ENCODE data around the gene YWHAQ.

The YWHAQ gene

GRCh38 chr2:9655441-9656269 is 24.9 kb upstream of the YWHAQ start:
- peak; percentile 51 for DNase-seq (ENCODE audit: low read depth)

GRCh38 chr2:9654452-9655100 is 23.8 kb upstream of the YWHAQ start:
- DNase-seq (ENCODE audit: low read depth) = no peak

GRCh38 chr2:9653485-9654271 is 22.9 kb upstream of the YWHAQ start:
- DNase-seq (ENCODE audit: low read depth) = no peak

GRCh38 chr2:9652898-9653479 is 22.2 kb upstream of the YWHAQ start:
- no peak for DNase-seq (ENCODE audit: low read depth)

GRCh38 chr2:9652267-9652666 is 21.5 kb upstream of the YWHAQ start:
- DNase-seq (ENCODE audit: low read depth) = no peak

- DNase-seq (ENCODE audit: low read depth) = no peak
Measured at GRCh38 chr2:9650119-9650821, 19.5 kb upstream of the YWHAQ start.

- DNase-seq (ENCODE audit: low read depth) = no peak
Measured at GRCh38 chr2:9649261-9649660, 18.5 kb upstream of the YWHAQ start.

GRCh38 chr2:9648821-9649220 is 18.0 kb upstream of the YWHAQ start:
- DNase-seq (ENCODE audit: low read depth) = no peak

GRCh38 chr2:9647884-9648283 is 17.1 kb upstream of the YWHAQ start:
- DNase-seq (ENCODE audit: low read depth) = no peak

GRCh38 chr2:9646196-9647030 is 15.6 kb upstream of the YWHAQ start:
- no peak for DNase-seq (ENCODE audit: low read depth)

- DNase-seq (ENCODE audit: low read depth) = no peak
Measured at GRCh38 chr2:9644603-9645002, 13.8 kb upstream of the YWHAQ start.

GRCh38 chr2:9644021-9644420 is 13.2 kb upstream of the YWHAQ start:
- DNase-seq (ENCODE audit: low read depth) = no peak

GRCh38 chr2:9641641-9642040 is 10.8 kb upstream of the YWHAQ start:
- no peak for DNase-seq (ENCODE audit: low read depth)

- DNase-seq (ENCODE audit: low read depth) = no peak
Measured at GRCh38 chr2:9640403-9641104, 9.8 kb upstream of the YWHAQ start.

GRCh38 chr2:9639740-9640343 is 9.0 kb upstream of the YWHAQ start:
- no peak for DNase-seq (ENCODE audit: low read depth)

GRCh38 chr2:9639000-9639602 is 8.3 kb upstream of the YWHAQ start:
- DNase-seq (ENCODE audit: low read depth) = no peak

GRCh38 chr2:9638532-9638931 is 7.7 kb upstream of the YWHAQ start:
- no peak for DNase-seq (ENCODE audit: low read depth)

GRCh38 chr2:9637330-9637729 is 6.5 kb upstream of the YWHAQ start:
- no peak for DNase-seq (ENCODE audit: low read depth)

GRCh38 chr2:9634133-9634532 is 3.3 kb upstream of the YWHAQ start:
- no peak for DNase-seq (ENCODE audit: low read depth)
